Iris pigment epithelial cell (primary cell): ENCODE measurements around the gene MYOC.
"Not testable (repeated sequence)": the region's sequence is repeated elsewhere in the genome, so short reads cannot be mapped to it uniquely, and the experiment has no call there.

Source experiments
- DNase-seq: peaks from one replicate; pipeline ENCODE4 v3.0.0-alpha.2; 2011; ENCODE audit warnings: low read depth

MYOC gene

DNA sequence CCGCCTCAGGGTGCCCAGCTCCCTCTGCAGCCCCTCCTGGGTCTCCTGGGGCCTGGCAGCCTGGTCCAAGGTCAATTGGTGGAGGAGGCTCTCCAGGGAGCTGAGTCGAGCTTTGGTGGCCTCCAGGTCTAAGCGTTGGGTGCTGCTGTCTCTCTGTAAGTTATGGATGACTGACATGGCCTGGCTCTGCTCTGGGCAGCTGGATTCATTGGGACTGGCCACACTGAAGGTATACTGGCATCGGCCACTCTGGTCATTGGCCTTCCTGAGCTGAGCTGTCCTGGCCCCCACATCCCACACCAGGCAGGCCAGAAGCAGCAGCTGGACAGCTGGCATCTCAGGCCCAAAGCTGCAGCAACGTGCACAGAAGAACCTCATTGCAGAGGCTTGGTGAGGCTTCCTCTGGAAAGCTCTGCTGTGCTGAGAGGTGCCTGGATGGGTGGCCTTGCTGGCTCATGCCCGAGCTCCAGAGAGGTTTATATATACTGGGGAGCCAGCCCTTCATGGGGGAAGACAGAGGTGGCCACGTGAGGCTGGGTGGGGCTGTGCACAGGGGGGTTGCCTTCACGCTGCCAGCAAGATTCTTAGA is at the start of gene MYOC:
MYOC (minus strand) TSS at position 455 of the 589 bp plus-strand sequence; CDS start at position 378, 77 bp downstream.
- DNase-seq, result no peak

DNA sequence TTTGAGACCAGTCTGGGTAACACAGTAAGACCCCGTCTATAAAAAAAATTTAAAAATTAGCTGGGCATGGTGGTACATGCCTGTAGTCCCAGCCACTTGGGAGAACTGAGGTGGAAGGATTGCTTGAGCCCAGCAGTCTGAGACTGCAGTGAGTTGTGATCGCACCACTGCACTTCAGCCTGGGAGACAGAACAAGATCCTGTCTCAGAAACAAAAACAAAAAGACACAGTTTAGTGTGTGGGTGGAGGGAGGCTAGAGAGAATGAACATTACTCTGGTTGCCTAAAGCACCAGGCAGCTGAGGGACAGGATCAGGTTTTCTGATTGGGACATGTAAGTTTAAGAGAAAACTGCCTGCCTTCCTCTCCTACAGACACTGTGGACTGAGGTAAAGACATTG is 47.0 kb upstream of the MYOC start:
- peak; percentile 23 for DNase-seq

DNA sequence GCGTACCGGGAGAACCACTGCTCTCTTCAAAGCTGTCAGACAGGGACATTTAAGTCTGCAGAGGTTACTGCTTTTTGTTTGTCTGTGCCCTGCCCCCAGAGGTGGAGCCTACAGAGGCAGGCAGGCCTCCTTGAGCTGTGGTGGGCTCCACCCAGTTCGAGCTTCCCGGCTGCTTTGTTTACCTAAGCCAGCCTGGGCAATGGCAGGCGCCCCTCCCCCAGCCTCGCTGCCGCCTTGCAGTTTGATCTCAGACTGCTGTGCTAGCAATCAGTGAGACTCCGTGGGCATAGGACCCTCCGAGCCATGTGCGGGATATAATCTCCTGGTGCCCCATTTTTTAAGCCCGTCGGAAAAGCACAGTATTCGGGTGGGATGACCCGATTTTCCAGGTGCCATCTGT is 43.3 kb upstream of the MYOC start:
- DNase-seq, result not testable (repeated sequence)

DNA sequence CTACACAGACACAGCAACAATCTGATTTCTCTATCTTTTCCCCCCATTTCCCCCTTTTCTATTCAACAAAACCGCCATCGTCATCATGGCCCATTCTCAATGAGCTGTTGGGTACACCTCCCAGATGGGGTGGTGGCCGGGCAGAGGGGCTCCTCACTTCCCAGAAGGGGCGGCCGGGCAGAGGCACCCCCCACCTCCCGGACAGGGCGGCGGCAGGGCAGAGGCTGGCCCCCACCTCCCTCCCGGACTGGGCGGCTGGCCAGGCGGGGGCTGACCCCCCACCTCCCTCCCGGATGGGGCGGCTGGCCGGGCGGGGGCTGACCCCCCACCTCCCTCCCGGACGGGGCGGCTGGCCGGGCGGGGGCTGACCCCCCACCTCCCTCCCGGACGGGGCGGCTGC is 41.1 kb upstream of the MYOC start:
- DNase-seq, result not testable (repeated sequence)

DNA sequence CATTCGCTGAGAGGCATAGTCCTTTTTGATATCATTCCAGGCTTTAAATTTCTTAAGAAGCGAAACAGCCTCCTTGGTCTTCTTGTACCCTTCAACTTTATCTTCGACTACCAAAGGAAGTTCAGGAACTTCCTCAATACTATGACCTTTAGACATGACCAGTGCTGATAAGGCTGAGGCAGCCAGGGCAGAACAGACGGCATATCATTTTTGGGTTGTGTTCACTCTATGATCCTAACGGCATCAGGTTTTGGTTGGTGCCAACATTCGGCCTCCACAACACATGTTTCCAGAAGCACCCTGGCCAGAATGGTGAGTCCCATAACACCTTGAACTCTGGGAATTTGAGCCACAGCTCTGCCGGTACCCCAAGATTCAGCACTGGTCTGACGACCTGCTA is 31.4 kb upstream of the MYOC start:
- no peak for DNase-seq

DNA sequence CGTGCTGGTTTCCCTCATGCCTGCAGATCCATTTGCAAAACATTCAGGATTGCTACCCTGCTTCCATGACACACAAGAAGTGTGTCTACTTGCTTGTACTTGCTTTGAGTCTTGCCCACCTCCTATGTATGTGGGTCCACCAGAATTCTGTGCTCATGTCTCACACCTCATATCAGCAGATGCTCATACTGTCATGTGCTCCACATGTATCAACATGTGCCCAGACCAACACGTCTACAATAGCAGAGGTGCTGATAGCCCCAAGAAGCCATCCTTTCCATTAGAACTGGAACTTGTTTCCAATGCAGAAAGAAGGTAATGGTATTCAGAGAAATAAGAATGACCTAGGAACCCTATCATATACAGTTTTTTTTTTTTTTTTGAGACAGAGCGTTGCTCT is 27.9 kb upstream of the MYOC start:
- DNase-seq, result no peak

DNA sequence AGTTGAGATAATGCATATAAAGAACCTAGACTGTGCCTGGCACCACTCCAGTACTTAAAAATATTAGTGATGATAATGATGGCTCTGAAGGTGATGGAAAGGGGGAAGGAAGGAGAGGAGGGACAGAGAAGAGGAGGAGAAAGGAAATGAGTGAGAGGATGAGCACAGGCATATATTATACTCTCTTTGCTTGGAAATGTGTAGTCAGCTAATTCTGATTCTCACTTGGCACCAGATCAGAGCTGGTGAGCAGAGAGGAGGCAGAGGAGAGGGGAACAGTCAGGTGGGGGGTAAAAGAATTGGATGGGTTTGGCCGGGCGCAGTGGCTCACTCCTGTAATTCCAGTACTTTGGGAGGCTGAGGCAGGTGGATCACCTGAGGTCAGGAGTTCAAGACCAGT is 24.3 kb upstream of the MYOC start:
- DNase-seq, result no peak

DNA sequence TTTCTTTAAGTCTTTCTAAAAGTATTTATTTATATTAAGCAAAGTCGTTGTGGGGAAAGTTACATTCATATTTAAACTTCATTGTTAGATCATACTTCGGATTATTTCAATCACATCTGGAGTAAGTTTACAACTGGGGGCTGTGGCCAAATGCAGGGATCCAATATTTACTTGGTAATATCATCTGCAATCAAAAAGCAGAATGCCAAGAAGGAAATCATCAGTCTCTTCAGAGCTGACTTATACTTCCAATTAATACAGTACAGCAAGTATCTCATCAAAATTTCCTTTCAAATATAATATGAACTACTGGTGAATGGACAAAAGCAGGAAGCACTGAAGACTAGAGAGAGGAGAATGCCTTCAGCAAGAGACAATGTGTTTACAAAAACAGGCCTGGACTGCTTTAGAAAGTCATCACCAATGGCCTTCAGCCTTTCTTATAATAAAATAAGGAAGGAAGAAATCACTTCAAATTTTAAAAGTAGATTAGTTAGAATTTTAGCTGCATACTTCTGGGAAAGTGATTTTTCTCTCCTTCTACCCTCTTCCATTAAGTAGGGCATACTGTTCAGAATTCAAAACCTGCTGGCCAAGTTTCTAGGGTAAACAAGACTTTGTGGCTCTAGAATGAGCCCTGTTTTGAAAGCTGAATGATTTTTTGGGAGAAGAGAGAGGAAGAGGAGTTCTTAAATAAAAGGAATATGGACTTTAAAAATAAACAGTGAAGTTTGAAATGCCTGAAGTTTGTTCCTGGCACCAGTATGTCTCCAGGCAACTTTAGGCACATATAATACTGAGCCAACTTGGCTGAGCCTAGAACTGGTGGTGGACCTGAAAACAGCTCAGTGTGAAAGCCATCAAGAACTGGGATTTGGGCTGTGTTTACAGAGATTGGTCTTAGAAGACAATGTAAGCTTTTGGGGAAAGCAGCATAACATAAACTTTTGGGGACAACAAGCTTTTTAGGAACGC is 22.2 kb upstream of the MYOC start:
- no peak for DNase-seq

DNA sequence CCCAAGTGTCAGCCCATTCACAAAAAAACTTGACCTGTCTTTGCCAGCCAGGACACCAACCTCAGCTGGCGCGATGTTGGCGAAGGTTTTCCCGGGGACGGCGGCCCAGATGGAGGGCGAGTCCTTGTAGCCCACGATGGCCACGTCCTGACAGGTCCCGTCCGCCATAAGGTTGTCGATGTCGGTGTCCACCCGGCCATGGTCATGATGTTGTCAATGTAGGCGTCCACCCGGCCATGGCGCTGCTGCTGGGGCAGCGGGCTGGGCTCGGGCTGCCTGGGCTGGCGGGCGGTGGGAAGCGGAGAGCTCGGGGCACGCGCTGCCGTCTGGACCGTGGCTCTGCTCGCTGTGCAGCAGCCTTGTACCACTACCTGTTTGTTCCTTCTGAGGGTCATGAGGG is 18.3 kb upstream of the MYOC start:
- no peak for DNase-seq

DNA sequence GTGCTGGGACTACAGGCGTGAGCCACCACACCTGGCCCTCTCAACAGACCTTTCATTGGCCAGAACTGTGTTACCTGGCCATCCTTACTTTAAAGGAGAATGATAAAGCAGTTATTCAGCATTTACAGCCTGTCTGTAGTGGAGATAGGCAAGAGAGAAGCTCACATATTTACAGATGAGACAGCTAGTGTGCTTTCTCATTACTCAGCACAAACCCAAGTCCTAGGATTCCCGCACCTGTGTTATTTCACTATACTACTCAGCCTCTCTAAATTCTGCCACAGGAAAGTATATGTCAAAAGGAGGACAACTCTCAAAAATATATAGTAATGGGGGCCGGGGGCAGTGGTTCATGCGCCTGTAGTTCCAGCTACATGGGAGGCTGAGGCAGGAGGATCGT is 15.9 kb upstream of the MYOC start:
- DNase-seq, result no peak

DNA sequence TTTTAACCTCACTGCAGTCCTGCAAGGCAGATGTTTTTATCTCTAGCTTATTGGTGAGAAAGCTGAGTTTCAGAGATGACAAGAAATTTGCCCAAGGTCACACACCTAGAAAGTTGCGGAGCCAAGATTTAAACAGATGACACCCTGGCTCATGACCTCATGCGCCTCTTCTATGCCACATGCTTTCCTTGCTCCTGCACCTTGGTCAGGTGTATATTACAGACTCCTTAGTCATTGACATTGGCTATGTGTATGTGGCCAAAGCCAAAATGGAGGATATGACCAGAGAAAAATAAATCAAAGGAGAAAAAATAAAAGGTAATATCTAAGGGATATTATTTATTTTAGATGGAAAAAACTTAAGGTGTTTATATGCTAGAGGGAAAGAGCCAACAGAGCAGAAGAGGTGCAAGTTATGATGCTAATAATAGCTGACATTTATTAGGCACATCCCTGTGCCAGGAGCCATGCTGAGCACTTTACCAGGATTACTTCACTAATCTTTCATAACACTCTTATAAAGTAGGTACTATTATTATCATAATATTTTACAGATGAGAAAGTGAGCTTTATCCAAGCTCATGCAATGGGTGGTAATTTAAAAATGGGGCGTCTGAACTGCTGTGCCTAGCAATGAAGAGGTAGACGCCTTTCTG is 13.8 kb upstream of the MYOC start:
- no peak for DNase-seq

DNA sequence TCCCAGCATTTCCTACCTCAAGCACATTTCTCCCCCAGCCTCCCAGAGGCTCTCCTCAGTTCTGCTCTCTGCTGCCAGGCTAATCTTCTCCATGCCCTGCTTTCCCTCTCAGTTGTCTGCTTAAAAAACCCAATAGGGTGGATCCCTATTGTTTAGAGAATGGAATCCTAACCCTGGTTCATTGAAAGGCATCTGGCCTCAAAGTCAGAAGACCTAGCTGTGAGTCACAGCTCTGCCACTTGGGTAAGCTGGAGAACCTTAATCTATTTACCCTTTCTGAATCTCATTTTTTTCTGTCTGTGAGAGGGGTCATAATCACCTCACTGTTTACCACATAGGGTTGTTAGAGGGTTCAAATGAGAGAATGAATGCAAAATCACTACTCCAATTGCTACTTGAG is 12.5 kb upstream of the MYOC start:
- DNase-seq, result peak; percentile 8

DNA sequence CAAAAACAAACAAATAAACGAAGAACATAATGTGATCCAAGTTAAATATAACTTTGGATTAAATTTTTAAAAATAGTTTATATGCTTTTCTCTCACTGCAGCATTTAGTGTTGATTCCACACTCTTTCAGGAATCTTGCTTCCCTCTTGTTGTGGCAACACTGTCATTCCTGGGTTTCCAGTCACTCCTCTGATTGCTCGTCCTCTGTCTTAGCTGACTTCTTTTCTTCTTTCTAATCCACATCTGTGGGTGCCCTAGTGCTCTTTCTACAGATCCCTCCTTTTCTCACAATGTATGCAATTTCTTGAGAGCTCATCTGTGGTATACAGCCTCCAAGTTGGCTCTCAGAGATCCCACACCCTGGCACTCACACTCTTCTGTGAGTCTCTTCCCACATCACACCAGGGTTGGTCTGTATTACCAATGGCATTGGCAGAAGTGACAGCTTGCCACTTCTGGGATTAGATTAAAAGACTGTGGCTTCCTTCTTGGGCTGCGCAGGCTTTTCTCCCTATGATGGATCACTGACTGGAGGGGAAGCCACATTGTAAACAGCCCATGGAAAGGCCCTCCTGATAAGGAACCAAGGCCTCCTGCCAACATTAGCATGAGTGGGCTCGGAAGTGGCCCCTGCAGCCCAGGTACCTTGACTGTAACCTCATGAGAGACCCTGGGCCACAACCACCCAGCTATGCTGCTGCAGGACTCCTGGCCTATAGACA is 11.5 kb upstream of the MYOC start:
- DNase-seq, result no peak

DNA sequence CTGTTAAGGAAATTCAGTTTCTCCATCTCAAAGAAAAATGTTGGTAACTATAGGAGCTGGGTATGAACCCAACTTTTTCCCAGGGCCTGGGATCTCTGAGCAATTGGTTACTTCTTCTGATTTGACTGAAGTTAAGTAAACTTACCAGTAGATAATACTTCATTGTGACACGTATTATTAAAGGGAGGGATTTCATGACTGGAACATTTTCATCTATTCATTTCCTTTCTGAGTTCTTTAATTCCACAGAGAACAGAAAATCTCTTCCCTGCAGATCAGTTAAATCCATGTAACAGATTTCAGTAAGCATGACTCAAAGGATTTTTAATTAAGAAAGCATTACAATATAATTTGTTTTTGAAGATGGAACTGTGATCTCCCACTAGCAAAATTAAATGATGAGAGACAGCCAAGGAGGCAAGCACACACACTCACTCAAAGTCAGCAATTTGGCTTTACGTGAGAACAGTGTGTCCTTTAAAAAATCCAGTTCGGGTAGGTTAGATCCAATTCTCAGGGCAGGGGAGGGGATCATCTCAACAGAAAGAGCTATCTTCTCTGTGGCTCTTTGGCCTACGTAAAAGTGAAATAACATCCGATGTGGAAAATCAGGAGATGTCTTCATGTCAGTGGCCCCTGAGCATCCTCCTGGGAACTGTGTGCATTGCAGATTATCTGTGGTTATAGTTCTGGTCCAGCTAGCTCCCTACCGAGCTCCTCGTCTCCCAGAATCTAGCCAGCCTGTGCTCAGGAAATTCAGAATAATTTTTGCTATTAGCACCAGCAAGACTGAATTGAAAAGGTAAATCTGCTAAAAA is 10.8 kb upstream of the MYOC start:
- DNase-seq, result no peak

DNA sequence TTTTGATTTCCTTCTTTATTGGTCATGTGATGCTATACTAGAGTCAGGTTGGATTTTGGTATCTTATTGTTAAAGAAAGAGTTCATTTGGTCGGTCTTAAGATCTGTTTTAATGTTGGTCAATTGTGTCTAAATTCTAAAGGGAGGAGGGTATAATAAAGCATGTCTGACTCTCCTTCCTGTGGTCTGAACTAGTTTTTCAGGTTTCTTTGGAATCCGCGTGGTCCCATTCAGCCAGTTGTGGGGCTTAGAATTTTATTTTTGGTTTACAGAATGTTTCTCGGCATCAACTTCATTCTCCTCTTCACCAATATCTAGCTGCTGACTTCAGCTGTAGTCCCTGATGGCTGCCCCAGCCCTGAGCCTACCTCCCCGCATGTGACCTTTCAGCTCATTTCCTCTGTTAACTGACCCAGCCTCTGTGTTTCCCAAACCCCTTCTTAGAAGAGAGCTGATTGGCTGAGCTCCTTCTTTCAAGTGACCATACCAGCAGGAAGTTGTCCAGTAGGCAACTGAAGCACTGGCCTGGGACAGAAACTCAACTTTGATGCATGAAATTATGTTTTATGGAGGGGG is 8.7 kb upstream of the MYOC start:
- DNase-seq, result no peak

DNA sequence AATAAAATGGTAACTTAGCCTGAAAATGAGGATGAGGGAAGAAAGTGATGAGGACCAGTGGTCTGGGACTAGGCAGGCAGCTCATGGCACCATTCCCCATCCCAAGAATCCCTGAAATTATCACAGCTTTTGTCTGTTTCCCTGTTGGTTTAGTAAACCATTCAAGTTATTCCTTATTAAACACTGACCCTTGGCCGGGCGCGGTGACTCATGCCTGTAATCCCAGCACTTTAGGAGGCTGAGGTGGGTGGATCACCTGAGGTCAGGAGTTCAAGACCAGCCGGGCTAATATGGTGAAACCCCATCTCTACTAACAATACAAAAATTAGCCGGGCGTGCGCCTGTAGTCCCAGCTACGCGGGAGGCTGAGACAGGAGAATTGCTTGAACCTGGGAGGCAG is 3.7 kb upstream of the MYOC start:
- DNase-seq, result not testable (repeated sequence)

DNA sequence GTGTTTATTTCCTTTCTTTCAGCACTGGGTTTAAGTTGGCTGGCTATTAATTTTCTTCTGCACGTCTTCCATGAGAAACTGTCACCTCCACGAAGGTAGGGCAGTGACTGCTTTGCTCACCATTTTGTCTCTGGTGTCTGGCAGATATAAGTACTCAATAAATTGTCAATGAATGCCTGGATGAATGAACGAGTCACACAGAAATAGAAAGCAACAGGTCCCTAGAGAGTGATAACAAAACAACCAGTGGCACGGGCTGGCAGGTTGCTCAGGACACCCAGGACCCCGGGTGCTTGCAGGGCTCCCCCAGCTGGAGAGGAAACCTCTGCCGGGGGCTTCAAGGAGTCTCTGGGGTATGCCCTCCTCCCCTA is 3.2 kb upstream of the MYOC start:
- DNase-seq, result no peak

DNA sequence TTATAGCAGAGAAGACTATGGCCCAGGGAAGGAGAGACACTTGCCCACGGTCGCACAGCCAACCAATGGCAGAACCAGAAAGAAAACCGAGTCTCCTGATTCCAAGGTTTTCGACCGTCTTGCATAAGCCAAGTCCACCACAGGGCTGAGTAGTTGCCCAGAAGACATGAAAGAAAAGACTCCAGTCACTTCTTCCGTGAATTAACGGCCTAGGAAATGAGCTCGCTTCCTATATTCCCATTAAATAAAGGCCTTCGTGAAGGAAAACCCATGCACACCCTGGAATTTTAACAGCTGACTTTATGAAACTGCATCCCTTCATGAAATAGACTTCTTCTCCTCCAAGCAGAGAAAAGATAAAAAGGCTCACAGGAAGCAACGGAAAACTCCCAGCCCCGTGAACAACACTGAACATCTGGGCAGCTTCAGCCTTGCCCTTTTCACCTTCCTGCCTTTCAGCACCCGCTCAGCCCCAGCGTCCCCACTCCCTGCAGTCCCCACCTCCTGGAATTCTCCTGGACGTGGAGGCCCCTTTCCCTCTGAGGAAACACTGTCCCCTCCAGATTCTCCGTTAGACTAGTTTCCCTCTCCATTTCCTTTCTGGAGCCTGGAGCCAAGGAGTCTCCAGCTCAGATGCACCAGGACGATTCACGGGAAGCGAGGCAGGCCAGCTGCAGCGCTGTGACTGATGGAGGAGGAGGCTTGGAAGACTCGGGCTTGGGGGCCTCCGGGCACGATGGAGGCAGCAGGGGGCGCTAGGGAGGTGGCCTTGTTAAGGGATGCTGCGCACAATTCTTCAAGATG is 2.7 kb upstream of the MYOC start:
- DNase-seq, result peak; percentile 68

DNA sequence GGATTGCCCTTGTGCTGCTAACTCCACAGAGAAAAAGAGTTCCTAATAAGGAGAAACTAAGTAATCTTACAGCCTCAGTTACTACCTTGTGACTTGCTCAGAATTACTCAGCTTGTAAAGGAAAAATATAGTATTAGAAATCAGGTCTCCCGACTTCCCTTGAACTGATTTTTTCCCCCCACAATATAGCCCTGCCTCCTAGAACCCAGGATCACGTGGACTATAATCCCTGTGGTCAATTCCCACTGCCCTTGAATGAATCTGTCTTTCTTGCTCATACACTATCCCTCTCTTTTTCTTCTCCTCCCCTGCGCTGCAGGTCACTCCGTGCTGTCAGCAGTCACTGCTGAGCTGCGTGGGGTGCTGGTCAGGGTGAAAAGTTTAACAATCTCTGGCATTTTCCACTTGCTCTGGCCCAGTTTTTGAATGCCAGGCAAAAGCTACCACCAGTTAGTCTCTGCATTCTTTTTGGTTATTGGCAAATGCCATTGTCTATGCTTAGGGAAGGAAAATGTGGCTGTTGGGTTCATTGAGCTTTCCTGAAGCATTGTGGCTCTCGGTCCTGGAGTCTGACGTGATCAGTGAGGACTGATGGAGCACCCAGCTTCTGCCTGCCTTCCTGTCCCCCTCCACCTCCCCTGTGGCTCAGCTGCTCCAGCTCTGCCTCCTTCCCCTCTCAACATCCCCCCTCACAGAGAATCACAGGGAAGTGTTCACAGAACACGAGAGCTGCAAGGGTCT is 1.9 kb upstream of the MYOC start:
- DNase-seq, result peak; percentile 45

DNA sequence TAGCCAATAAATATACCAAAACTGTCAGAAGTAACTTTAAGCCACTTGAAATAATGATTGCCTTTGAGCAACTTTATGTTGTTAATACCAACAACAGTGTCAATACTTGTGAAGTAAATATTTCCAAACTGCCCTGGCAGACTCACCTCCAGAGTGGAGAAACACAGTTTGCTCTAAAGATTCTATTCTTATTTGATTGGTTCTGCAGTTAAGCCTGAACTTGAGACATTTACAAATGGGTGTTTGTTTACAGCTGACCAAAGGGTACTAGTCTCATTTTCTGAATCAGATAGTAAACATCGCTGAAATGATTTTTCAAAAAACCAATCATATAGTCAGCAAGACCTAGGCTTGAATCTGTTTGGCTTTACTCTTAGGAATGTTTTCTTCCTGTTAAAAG is 1.3 kb upstream of the MYOC start:
- peak; percentile 14 for DNase-seq
